Ishikawa (cell line): ENCODE data around the gene ST3GAL5.

ENCODE experiments used
- CREB1 ChIP-seq: IDR thresholded peaks from 2 replicates; pipeline ENCODE4 v1.6.1; 2012; ENCODE audit warnings: low read depth
- EP300 ChIP-seq: IDR thresholded peaks from 2 replicates; pipeline ENCODE4 v1.6.1; 2012; ENCODE audit warnings: borderline replicate concordance
- MAX ChIP-seq: IDR thresholded peaks from 2 replicates; pipeline ENCODE4 v1.6.1; 2012
- RAD21 ChIP-seq: IDR thresholded peaks from 2 replicates; pipeline ENCODE4 v1.6.1; 2012; ENCODE audit warnings: low read depth
- REST ChIP-seq: IDR thresholded peaks from 2 replicates; pipeline ENCODE4 v1.6.1; 2012; ENCODE audit warnings: low read depth, mild to moderate bottlenecking
- TAF1 ChIP-seq: IDR thresholded peaks from 2 replicates; pipeline ENCODE4 v1.6.1; 2012; ENCODE audit warnings: low read depth, mild to moderate bottlenecking
- TCF12 ChIP-seq: IDR thresholded peaks from 2 replicates; pipeline ENCODE4 v1.6.1; 2012; ENCODE audit warnings: low read depth
- TEAD4 ChIP-seq: IDR thresholded peaks from 2 replicates; pipeline ENCODE4 v1.6.1; 2012
- USF1 ChIP-seq: IDR thresholded peaks from 2 replicates; pipeline ENCODE4 v1.6.1; 2012
- YY1 ChIP-seq: IDR thresholded peaks from 2 replicates; pipeline ENCODE4 v1.6.1; 2012; ENCODE audit warnings: low read depth
- ZBTB7A ChIP-seq: IDR thresholded peaks from 2 replicates; pipeline ENCODE4 v1.6.1; 2012; ENCODE audit warnings: low read depth

GRCh38 chr2:85872536-85873161 is 16.1 kb downstream of the ST3GAL5 start:
- no peak for TF ChIP-seq TAF1
- TF ChIP-seq TEAD4: no peak
- TF ChIP-seq REST: no peak
- no peak for TF ChIP-seq USF1
- TF ChIP-seq MAX: no peak
- no peak for TF ChIP-seq TCF12
- no peak for TF ChIP-seq CREB1
- TF ChIP-seq YY1: no peak
- no peak for TF ChIP-seq ZBTB7A
- no peak for TF ChIP-seq EP300
- TF ChIP-seq RAD21: no peak
